Natural killer cell (primary cell): Measurements from ENCODE around the gene SPOP. TPM values are rescaled to one million over a fixed set of nuclear protein-coding genes. Genes with fewer than 3 reads are reported as not detected.

Experiments
- ATAC-seq, 3 donors: fragments of 150-1000 bp in 2 of 3; fragments of 200-7000 bp in 1 of 3; cut with Tn5 transposase; 1 replicate in 1 of 3; 2 replicates in 2 of 3; pipeline ENCODE4 v1.10.0; 2021; ENCODE audit warnings: mild to moderate bottlenecking in 2 of 3, moderate library complexity in 2 of 3
- DNase-seq, 2 donors: peaks; one replicate each; pipeline versions ENCODE4 v3.0.0 to v3.0.0-alpha.2; 2013 to 2021; ENCODE audit warnings: mixed read lengths in 1 of 2
- H3K27ac ChIP-seq: one replicate; pipeline ENCODE4 v1.5.1; 2013; ENCODE audit warnings: mild to moderate bottlenecking, low read length
- H3K27me3 ChIP-seq: one replicate; pipeline ENCODE4 v1.6.1; 2013; ENCODE audit warnings: low read length; ENCODE audit not compliant: control insufficient read depth, insufficient read depth
- H3K36me3 ChIP-seq: one replicate; pipeline ENCODE4 v1.6.1; 2013; ENCODE audit warnings: low read length; ENCODE audit not compliant: control insufficient read depth, insufficient read depth
- H3K4me1 ChIP-seq: one replicate; pipeline ENCODE4 v1.6.1; 2013; ENCODE audit warnings: low read length; ENCODE audit not compliant: control insufficient read depth, insufficient read depth
- H3K4me3 ChIP-seq: one replicate; pipeline ENCODE4 v1.5.1; 2013; ENCODE audit warnings: low read length
- H3K9me3 ChIP-seq: one replicate; pipeline ENCODE4 v1.6.1; 2013; ENCODE audit warnings: low read length; ENCODE audit not compliant: control insufficient read depth, insufficient read depth
- H3K27ac Mint-ChIP-seq, 2 donors: one replicate each; pipeline ENCODE4 v1.8.0; 2022; ENCODE audit warnings: mild to moderate bottlenecking in 2 of 2, mixed read lengths in 2 of 2, moderate library complexity in 1 of 2
- H3K27me3 Mint-ChIP-seq, 2 donors: one replicate each; pipeline ENCODE4 v1.8.0; 2022; ENCODE audit warnings: low read depth in 2 of 2, mixed read lengths in 2 of 2
- H3K36me3 Mint-ChIP-seq: one replicate; pipeline ENCODE4 v1.8.0; 2022; ENCODE audit warnings: mixed read lengths
- H3K4me1 Mint-ChIP-seq, 2 donors: one replicate each; pipeline ENCODE4 v1.8.0; 2022; ENCODE audit warnings: mixed read lengths in 2 of 2
- H3K4me3 Mint-ChIP-seq: one replicate; pipeline ENCODE4 v1.8.0; 2022; ENCODE audit warnings: mild to moderate bottlenecking, moderate library complexity, mixed read lengths
- H3K9me3 Mint-ChIP-seq, 2 donors: one replicate each; pipeline ENCODE4 v1.8.0; 2022; ENCODE audit warnings: mixed read lengths in 2 of 2
- CTCF ChIP-seq: fragments of 200-600 bp; IDR thresholded peaks from one replicate; pipeline ENCODE4 v1.8.0; 2022; ENCODE audit warnings: antibody characterized with exemption
- WGBS: methylation state at CpG from one replicate; pipeline ENCODE4 v1.1.7; 2013; ENCODE audit warnings: missing lambda C conversion rate; ENCODE audit not compliant: insufficient coverage; 5-methylcytosine and 5-hydroxymethylcytosine counted together
- intact Hi-C: fragments of 100-400 bp; cut with micrococcal nuclease; formaldehyde crosslinking; loops from one replicate; pipeline ENCODE4 v1.14.2; 2022
- total RNA-seq, 4 donors: library from RNA; stranded (reverse); fragments of 120-200 nt in 1 of 4; gene quantifications; one replicate each; pipeline versions ENCODE4 v1.2.3 to v1.2.4, GENCODE V29; 2013 to 2022

The SPOP gene
- total RNA-seq, 3 donors from 2014 or later (not counting 1 experiment from before 2014, with no cell fraction given): 45.4 to 56.5 (median 54.7) TPM

DNA sequence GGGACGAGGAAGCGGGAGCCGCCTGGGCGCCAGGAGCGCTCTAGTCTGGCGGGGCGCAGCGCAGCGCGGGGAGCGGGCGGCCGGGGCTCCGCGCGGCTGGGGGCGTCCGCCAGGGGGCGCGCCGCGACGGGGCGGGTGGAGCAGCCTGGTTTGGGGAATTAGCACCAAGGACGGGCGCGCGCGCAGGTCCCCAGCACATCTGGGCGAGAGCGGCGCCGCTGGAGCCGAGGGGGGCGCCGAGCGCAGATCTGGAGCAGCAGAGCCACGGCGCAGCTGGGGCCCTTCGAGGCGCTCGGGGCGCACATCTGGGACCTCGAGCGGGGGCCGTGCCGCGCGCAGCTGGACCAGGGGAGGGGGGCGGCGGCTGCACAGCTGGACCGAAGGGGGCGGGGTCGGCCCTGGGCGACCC, 102.2 kb downstream of the SPOP start, which contains the start of gene NXPH3:
Gene NXPH3 (plus strand): TSS at position 193 of the 409 bp plus-strand sequence. CDS start 349 bp downstream, outside the sequence.
- intact Hi-C loops: no loop called here
- H3K4me1 ChIP-seq: peaks cover 19% of the 10 kb centered on the region
- H3K27me3 Mint-ChIP-seq: peaks cover 33 to 60% of the 10 kb centered on the region in 2 donors
- no peaks in the 10 kb centered on the region for H3K36me3 Mint-ChIP-seq
- WGBS: 2% methylated on average over 55 of the region's 55 CpGs
- peak; percentile 43 for TF ChIP-seq CTCF
- DNase-seq (peak; percentile 50 to 75), ATAC-seq (peak; percentile 59 to 86 (median 75))
- peaks cover 0 to 23% of the 10 kb centered on the region in 2 donors for H3K4me1 Mint-ChIP-seq
- no peaks in the 10 kb centered on the region for H3K36me3 ChIP-seq
- no peaks in the 10 kb centered on the region for H3K9me3 ChIP-seq
- peaks cover 32% of the 10 kb centered on the region for H3K27me3 ChIP-seq
- no peak within 1 kb of the TSS for H3K27ac Mint-ChIP-seq
- H3K9me3 Mint-ChIP-seq: no peaks in the 10 kb centered on the region
- H3K27ac ChIP-seq: no peak within 1 kb of the TSS
- H3K4me3 ChIP-seq: no peak within 1 kb of the TSS
- H3K4me3 Mint-ChIP-seq: peak within 1 kb of the TSS; percentile 74

DNA sequence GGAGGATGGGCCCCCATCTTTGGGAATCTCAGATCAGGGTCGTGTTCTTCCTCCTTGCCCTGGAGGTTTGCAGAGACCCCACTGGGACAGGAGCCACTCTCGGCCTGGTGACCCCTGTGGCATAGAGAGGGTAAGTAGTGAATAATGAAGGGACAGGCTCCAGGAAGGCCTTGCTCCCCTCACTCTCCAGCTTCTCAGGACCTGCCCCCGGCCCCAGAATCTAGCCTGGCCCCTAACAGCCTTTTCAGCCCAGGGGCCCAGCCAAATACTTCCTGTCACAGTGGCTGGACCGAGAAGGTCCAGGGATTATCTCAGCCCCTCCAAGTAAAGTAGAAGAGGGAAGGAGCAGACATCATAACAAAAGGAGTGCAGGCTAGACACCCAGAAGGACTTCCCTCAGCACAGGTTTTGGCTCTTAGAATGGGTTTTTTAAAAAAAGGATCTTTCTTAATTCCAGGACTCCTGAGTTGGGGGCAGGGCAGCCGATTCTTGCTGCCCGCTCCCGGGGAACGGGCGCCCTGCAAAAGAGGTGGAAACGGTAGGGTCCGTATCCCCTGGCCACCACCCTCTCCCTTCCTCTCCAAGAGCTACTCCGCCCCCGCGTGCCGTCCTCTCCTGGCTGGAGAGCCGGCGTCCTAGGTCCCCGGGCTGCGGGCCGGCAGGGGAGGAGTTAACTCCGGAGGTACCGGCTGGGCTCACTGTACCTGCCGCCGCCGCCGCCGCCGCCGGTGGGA, 102.8 kb downstream of the SPOP start:
- peaks cover 25% of the 10 kb centered on the region for H3K4me1 ChIP-seq
- intact Hi-C loops: no loop called here
- no peaks in the 10 kb centered on the region for H3K9me3 ChIP-seq
- no peaks in the 10 kb centered on the region for H3K36me3 ChIP-seq
- Mint-ChIP-seq H3K27ac (no peak overlapping the region), H3K4me1 (peaks cover 0 to 25% of the 10 kb centered on the region in 2 donors), H3K9me3 (no peaks in the 10 kb centered on the region), H3K27me3 (peaks cover 34 to 61% of the 10 kb centered on the region in 2 donors), H3K36me3 (no peaks in the 10 kb centered on the region), H3K4me3 (peak overlapping the region; percentile 72)
- 12% methylated on average over 28 of the region's 29 CpGs for WGBS
- no peak overlapping the region for H3K27ac ChIP-seq
- H3K27me3 ChIP-seq: peaks cover 32% of the 10 kb centered on the region
- ATAC-seq (no peak), DNase-seq (no peak)
- TF ChIP-seq CTCF: no peak
- no peak overlapping the region for H3K4me3 ChIP-seq

GRCh38 chr17:49574323-49574781, 103.5 kb downstream of the SPOP start:
- Mint-ChIP-seq H3K4me3 (no peak overlapping the region), H3K4me1 (peaks cover 0 to 25% of the 10 kb centered on the region in 2 donors), H3K27ac (no peak overlapping the region), H3K27me3 (peaks cover 34 to 61% of the 10 kb centered on the region in 2 donors), H3K9me3 (no peaks in the 10 kb centered on the region), H3K36me3 (no peaks in the 10 kb centered on the region)
- TF ChIP-seq CTCF: no peak
- Histone ChIP-seq H3K4me3 (no peak overlapping the region), H3K4me1 (peaks cover 31% of the 10 kb centered on the region), H3K9me3 (no peaks in the 10 kb centered on the region), H3K27ac (no peak overlapping the region), H3K36me3 (no peaks in the 10 kb centered on the region), H3K27me3 (peaks cover 32% of the 10 kb centered on the region)
- DNase-seq (no peak), ATAC-seq (no peak)
- 88% methylated on average over 12 of the region's 13 CpGs for WGBS
- intact Hi-C loops: no loop called here
